HG02840 (cell line): Measurements from ENCODE around the gene PTPRA.
"Not testable (repeated sequence)": the region's sequence is repeated elsewhere in the genome, so short reads cannot be mapped to it uniquely, and the experiment has no call there.

Experiments used
- ATAC-seq: cut with Tn5 transposase; IDR thresholded peaks from one replicate; pipeline ENCODE4 v1.9.1; 2021; ENCODE audit warnings: mild to moderate bottlenecking, moderate library complexity, moderate number of reproducible peaks; ENCODE audit not compliant: unreplicated experiment, low FRiP score

Gene PTPRA

GRCh38 chr20:2984028-2984501, 110.8 kb downstream of the PTPRA start:
- peak; percentile 58 for ATAC-seq

DNA sequence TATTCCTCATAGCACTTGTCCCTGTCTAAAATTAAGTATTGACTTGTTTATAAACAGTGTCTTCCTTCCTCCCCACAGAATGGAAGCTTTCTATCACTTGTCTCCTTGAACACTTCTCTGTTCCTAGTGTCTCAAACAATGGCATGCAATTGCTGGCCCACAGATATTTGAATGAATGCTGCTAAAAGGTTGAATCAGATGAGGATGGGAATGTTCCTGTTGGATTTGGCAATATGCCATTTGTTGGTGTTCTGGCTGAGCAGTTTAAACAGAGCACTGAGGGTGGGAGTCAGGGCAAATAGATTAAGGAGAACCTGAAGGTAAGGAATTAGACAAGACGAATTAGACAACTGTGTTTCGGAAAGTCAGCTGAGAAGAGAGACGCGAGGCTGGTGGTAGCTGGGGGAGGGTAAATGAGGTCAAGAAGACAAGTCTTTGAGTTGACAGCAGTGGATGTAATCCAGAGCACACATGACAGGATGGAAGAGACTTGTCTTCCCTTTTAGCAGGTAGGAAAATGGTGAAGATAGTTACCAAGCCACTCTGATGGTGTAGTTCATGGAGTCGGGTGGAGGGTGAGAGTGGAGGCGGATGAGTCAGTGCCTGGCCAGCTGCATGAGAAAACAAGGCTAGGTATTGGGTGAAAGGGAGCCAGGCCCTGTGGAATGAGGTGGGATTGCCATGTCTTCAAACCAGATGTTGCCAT, 111.8 kb downstream of the PTPRA start:
- no peak for ATAC-seq

GRCh38 chr20:2986466-2986865, 113.2 kb downstream of the PTPRA start:
- ATAC-seq: no peak

DNA sequence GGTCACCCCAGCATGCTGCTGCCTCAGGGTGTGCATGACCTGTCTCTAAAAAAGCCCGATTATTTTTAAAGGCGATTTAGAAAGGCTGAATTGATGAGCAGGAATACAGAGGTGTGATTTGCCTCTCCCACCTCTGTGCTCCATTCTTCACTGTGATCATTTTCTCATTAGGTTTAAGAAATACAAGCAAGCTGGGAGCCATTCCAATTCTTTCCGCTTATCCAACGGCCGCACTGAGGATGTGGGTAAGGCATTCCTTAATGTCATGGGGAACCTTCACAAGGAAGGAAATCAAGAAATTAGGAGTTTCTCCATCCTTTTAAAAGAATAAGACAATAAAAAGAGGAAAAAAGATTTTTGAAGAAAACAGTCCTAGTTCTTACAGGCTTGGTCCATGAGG, 114.6 kb downstream of the PTPRA start:
- no peak for ATAC-seq

GRCh38 chr20:2991532-2991931, 118.3 kb downstream of the PTPRA start:
- no peak for ATAC-seq

DNA sequence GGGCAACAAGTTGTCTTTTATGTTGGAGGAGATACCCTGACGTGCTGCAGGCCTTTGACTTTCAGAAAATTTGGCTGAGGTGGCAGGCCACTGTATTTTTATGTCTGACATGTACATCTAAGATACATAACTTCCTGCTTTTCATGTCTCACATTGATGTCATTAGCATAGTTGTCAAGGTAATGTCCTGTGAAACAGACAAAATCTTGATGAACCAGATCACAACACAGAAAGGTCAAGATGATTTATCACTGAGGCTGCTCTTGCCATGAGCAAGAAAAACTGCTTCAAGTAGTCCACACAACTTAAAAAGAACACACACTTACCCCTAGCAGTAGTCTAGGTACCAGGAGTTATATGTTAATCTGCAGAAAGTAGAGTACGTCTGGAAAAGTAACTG, 120.0 kb downstream of the PTPRA start:
- ATAC-seq: no peak

DNA sequence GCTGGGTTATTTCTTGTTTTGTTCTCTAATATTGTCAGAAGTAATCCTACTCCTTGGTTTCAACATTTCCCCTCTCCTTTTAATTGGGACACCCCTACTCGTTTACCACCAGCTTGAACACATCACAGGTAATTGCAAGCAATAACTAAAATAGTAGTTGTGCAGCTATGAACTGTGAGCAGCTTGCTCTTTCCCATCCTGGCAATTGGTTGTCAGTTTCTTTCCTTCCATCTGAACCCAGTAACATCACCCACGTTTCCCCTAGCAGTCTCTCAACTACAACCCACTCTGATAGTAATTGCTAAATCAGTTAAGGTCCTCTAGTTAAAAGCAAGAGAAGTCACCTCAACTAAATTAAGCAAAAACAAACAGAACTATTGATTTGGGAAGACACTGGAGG, 122.5 kb downstream of the PTPRA start:
- no peak for ATAC-seq

- no peak for ATAC-seq
These were observed 125.4 kb downstream of the PTPRA start for GRCh38 chr20:2998728-2999127.

- ATAC-seq: no peak
These were observed 127.7 kb downstream of the PTPRA start for GRCh38 chr20:3000852-3001523.

- ATAC-seq: no peak
These were observed 130.1 kb downstream of the PTPRA start for GRCh38 chr20:3003416-3003815.

- ATAC-seq: no peak
These were observed 137.9 kb downstream of the PTPRA start for GRCh38 chr20:3010985-3011723.

GRCh38 chr20:3011752-3012151, 138.5 kb downstream of the PTPRA start:
- no peak for ATAC-seq

DNA sequence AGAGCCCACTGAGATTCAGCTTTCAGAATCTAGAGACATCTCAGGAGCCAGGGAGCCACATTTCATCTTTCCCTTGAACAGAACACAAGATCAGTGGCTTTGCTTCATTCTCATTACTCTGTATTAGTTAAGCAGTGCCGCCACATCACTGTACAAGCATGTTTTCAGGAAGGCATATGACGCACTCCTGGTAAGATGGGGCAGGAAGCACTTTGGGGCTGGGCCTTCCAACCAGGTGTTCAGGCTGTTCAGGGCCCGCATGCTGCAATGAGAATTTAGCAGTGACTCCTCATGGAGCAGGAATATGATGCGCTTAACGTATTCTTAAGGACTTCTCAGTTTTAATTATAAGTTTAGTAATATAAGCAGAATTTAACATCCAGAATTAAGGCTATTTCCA, 140.5 kb downstream of the PTPRA start:
- ATAC-seq: no peak

DNA sequence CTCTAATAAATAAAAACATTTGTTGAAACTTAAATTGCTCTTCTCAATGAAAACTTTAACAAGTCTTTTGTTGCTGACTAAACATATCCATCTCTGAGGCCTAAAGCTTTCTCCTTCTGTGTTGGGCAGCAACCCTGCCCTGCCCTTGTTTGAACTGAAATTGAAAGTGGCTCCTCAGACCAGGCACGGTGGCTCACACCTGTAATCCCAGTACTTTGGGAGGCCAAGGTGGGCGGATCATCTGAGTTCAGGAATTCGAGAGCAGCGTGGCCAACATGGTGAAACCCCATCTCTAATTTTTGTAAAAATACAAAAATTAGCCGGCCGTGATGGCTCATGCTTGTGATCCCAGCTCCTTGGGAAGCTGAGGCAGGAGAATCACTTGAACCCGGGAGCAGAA, 140.9 kb downstream of the PTPRA start:
- ATAC-seq: no peak

GRCh38 chr20:3014662-3015061, 141.4 kb downstream of the PTPRA start:
- no peak for ATAC-seq

- ATAC-seq: not testable (repeated sequence)
These were observed 142.0 kb downstream of the PTPRA start for GRCh38 chr20:3015302-3015701.

DNA sequence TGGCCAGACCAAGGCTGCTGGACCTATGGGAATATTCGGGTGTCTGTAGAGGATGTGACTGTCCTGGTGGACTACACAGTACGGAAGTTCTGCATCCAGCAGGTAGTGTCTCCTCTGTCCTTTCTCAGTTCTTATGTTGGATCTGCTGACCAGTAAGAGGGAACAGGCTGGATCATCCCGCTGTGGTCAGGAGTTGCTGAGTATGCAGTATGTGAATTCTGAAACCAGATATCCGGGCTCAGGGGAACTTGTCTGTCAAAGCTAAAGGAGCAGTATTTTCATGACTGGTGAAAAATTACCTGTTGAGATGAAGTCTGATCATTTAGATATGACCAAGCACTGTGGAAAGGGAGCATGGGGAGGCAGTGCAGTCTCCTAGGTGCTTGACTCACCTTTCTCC, 148.0 kb downstream of the PTPRA start:
- no peak for ATAC-seq

DNA sequence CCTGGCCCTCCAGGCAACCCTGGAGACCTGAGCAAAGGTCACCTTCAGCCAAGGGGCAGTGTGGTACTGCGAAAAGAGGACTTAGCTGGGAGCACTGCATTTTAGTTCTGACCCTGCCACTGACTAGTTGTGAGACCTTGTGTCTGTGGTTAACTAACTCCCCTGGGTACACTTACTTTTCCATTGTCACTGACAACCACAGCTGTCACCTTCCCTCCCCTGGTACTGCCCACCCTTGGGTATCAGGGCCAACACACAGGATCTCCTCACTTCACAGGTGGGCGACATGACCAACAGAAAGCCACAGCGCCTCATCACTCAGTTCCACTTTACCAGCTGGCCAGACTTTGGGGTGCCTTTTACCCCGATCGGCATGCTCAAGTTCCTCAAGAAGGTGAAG, 148.5 kb downstream of the PTPRA start:
- no peak for ATAC-seq

- not testable (repeated sequence) for ATAC-seq
These were observed 149.5 kb downstream of the PTPRA start for GRCh38 chr20:3022559-3023490.

GRCh38 chr20:3027987-3028386, 154.7 kb downstream of the PTPRA start:
- ATAC-seq: no peak
